Peyer's patch (tissue), 4 donors: Measurements from ENCODE around the gene TSG101.

Experiments
- CTCF ChIP-seq, 6 experiments: fragments of 450-650 bp in 4 of 6; fragments of 200-600 bp in 2 of 6; sonication (generic) in 1 of 6; IDR thresholded peaks; one replicate each; pipeline ENCODE4 v1.5.1; 2017 to 2019; ENCODE audit warnings: antibody characterized with exemption in 6 of 6, mild to moderate bottlenecking in 3 of 6, moderate library complexity in 1 of 6
- POLR2A ChIP-seq, 2 donors: fragments of 450-650 bp; IDR thresholded peaks; one replicate each; pipeline ENCODE4 v1.5.1; 2017; ENCODE audit warnings: antibody characterized with exemption in 2 of 2, mild to moderate bottlenecking in 2 of 2, moderate library complexity in 2 of 2

DNA sequence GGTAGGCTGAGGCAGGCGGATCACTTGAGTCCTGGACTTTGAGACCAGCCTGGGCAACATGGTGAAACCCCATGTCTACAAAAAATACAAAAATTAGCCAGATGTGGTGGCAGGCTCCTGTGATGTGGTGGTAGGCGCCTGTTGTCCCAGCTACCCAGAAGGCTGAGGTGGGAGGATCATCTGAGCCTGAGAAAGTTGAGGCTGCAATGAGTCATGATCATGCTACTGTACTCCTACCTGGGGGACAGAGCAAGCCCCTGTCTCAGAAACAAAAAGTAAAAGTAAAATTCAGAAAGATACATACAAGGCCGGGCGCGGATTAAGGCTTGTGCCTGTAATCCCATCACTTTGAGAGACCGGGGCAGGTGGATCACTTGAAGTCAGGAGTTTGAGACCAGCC lies 64.8 kb downstream of the TSG101 start:
- TF ChIP-seq CTCF (IDR thresholded peaks at IDR 0.05), result no peak
- TF ChIP-seq POLR2A (IDR thresholded peaks at IDR 0.05), result no peak
